NB4 (cell line): ENCODE measurements around the gene KRTAP10-8.

Experiments
- CTCF ChIP-seq: IDR thresholded peaks from one replicate; pipeline ENCODE4 v1.5.1; 2012; ENCODE audit warnings: low read depth, low read length
- MAX ChIP-seq: IDR thresholded peaks from 2 replicates; pipeline ENCODE4 v1.6.1; 2011; ENCODE audit warnings: low read depth, low read length

- TF ChIP-seq CTCF (no peak), MAX (no peak)
These were observed 14.8 kb downstream of the KRTAP10-8 start, which contains the start of gene KRTAP10-9 for GRCh38 chr21:44626673-44627143.
